NB4 (cell line): Measurements from ENCODE around the gene SYNGR4.

Experiments used
- DNase-seq: peaks from one replicate; pipeline ENCODE4 v3.0.0; 2010; ENCODE audit warnings: low read depth
- H3K4me3 ChIP-seq: one replicate; pipeline ENCODE4 v1.5.1; 2011; ENCODE audit warnings: mild to moderate bottlenecking, low read depth, low read length, moderate library complexity
- CTCF ChIP-seq: IDR thresholded peaks from one replicate; pipeline ENCODE4 v1.5.1; 2012; ENCODE audit warnings: low read depth, low read length
- MAX ChIP-seq: IDR thresholded peaks from 2 replicates; pipeline ENCODE4 v1.6.1; 2011; ENCODE audit warnings: low read depth, low read length
- MYC ChIP-seq: IDR thresholded peaks from 2 replicates; pipeline ENCODE4 v1.6.1; 2011; ENCODE audit warnings: low read depth, low read length
- POLR2A ChIP-seq: IDR thresholded peaks from 2 replicates; pipeline ENCODE4 v1.6.1; 2011; ENCODE audit warnings: mild to moderate bottlenecking; ENCODE audit not compliant: insufficient read length; ENCODE audit errors: extremely low read depth

SYNGR4 gene

GRCh38 chr19:48398375-48399235 lies 34.4 kb downstream of the SYNGR4 start:
- peak overlapping the region; percentile 73 for H3K4me3 ChIP-seq
- peak; percentile 100 for DNase-seq
- TF ChIP-seq CTCF (no peak), MYC (no peak), POLR2A (no peak), MAX (no peak)

GRCh38 chr19:48400018-48400742 lies 36.0 kb downstream of the SYNGR4 start:
- H3K4me3 ChIP-seq = peak overlapping the region; percentile 9
- no peak for TF ChIP-seq POLR2A
- DNase-seq = peak; percentile 73

GRCh38 chr19:48401287-48401686 lies 37.1 kb downstream of the SYNGR4 start:
- TF ChIP-seq CTCF = no peak
- TF ChIP-seq MAX = no peak
- TF ChIP-seq POLR2A = no peak
- TF ChIP-seq MYC = no peak
- peak; percentile 72 for DNase-seq
- no peak overlapping the region for H3K4me3 ChIP-seq

- DNase-seq = peak; percentile 93
- H3K4me3 ChIP-seq = no peak overlapping the region
- TF ChIP-seq CTCF = no peak
- TF ChIP-seq POLR2A = no peak
Measured at GRCh38 chr19:48403606-48404005, 39.4 kb downstream of the SYNGR4 start.

GRCh38 chr19:48405010-48405659 lies 41.0 kb downstream of the SYNGR4 start:
- TF ChIP-seq CTCF (no peak), MAX (no peak), POLR2A (no peak), MYC (no peak)
- no peak overlapping the region for H3K4me3 ChIP-seq
- DNase-seq = no peak

- no peak overlapping the region for H3K4me3 ChIP-seq
- peak; percentile 64 for DNase-seq
- TF ChIP-seq MYC (no peak), POLR2A (no peak), MAX (no peak), CTCF (no peak)
Measured at GRCh38 chr19:48405850-48406249, 41.7 kb downstream of the SYNGR4 start.
